ENCODE data around the gene SPTB. TPM values are rescaled to one million over a fixed set of nuclear protein-coding genes. Genes with fewer than 3 reads are reported as not detected.

Gene SPTB
- total RNA-seq, 1 experiment from 2014 or later: 2.3 TPM

- Histone ChIP-seq H2AFZ (ENCODE audit: low read length) (no peak overlapping the region), H3K9me3 (ENCODE audit: low read length) (no peaks in the 10 kb centered on the region), H3K9ac (ENCODE audit: low read length) (no peak overlapping the region), H3K27me3 (ENCODE audit: low read length) (no peaks in the 10 kb centered on the region), H3K4me3 (ENCODE audit: low read length) (no peak overlapping the region), H4K20me1 (ENCODE audit: low read length) (no peaks in the 10 kb centered on the region), H3K36me3 (ENCODE audit: low read depth, low read length) (no peaks in the 10 kb centered on the region), H3K79me2 (ENCODE audit: low read length) (no peaks in the 10 kb centered on the region), H3K9me2 (replicated peaks; ENCODE audit: low read length) (no peaks in the 10 kb centered on the region), H3K27ac (ENCODE audit: low read length) (no peak overlapping the region), H3K4me1 (ENCODE audit: insufficient read depth, low read length) (peaks cover 66% of the 10 kb centered on the region), H3K4me2 (ENCODE audit: low read length) (no peak overlapping the region), H3F3A (ENCODE audit: low read length, unreplicated experiment) (no peaks in the 10 kb centered on the region)
- ATAC-seq (no peak), DNase-seq (no peak)
- intact Hi-C loops (cut with micrococcal nuclease): loop anchor here (2.0 to 5.0 kb wide), 2 partner anchors 58 to 129 kb away; partner anchors contain the start of gene PLEKHG3
- POLR2A ChIA-PET (ENCODE audit: unreplicated experiment): interaction anchor here (0.5 kb wide), 1 partner anchor 55 kb away, joined by 3 read pairs; no protein-coding TSS in a partner anchor
- no TSS peak for BruUV-seq (replicated peaks)
- TF ChIP-seq CTCF (conservative IDR thresholded peaks at IDR 0.05; ENCODE audit: low read depth, low read length): no peak
- no peak for TF ChIP-seq EZH2 (IDR thresholded peaks at IDR 0.05; ENCODE audit: low read length, unreplicated experiment)
- no peak for TF ChIP-seq EZH2phosphoT487 (IDR thresholded peaks at IDR 0.05; ENCODE audit: borderline replicate concordance, low read length)
- CTCF ChIA-PET: interaction anchor here (0.6 to 1.5 kb wide), 2 partner anchors 37 to 38 kb away, joined by 3 to 6 read pairs; no protein-coding TSS in a partner anchor
Observed at GRCh38 chr14:64763085-64763782, 116.5 kb downstream of the SPTB start.

- H3K4me1 ChIP-seq (ENCODE audit: insufficient read depth, low read length): peaks cover 75% of the 10 kb centered on the region
- DNase-seq: peak; percentile 93
- no peaks in the 10 kb centered on the region for H3K9me3 ChIP-seq (ENCODE audit: low read length)
- peak overlapping the region; percentile 37; the same call in 1 of the 2 replicates for H3K4me3 ChIP-seq (ENCODE audit: low read length)
- intact Hi-C loops (cut with micrococcal nuclease): loop anchor here (1.0 to 5.0 kb wide), 3 partner anchors 36 to 130 kb away; partner anchors contain the start of gene PLEKHG3
- no TSS peak for BruUV-seq (replicated peaks)
- ChIA-PET POLR2A (ENCODE audit: unreplicated experiment) (interaction anchor here (0.5 to 1.2 kb wide), 3 partner anchors 55 to 222 kb away, joined by 3 to 4 read pairs (median 3); partner anchors contain the start of gene HSPA2), CTCF (interaction anchor here (0.6 to 1.5 kb wide), 12 partner anchors 10 to 222 kb away, joined by 3 to 9 read pairs (median 4); partner anchors contain the start of gene HSPA2)
- H3K27me3 ChIP-seq (ENCODE audit: low read length): no peaks in the 10 kb centered on the region
- ATAC-seq: peak; percentile 45
- H3F3A ChIP-seq (ENCODE audit: low read length, unreplicated experiment): no peaks in the 10 kb centered on the region
- H3K9ac ChIP-seq (ENCODE audit: low read length): peak overlapping the region; percentile 21
- peak overlapping the region; percentile 73 for H3K4me2 ChIP-seq (ENCODE audit: low read length)
- no peaks in the 10 kb centered on the region for H3K9me2 ChIP-seq (replicated peaks; ENCODE audit: low read length)
- H3K27ac ChIP-seq (ENCODE audit: low read length): peak overlapping the region; percentile 78
- TF ChIP-seq EZH2 (IDR thresholded peaks at IDR 0.05; ENCODE audit: low read length, unreplicated experiment) (no peak), CTCF (conservative IDR thresholded peaks at IDR 0.05; ENCODE audit: low read depth, low read length) (no peak), EZH2phosphoT487 (IDR thresholded peaks at IDR 0.05; ENCODE audit: borderline replicate concordance, low read length) (no peak)
- H2AFZ ChIP-seq (ENCODE audit: low read length): peak overlapping the region; percentile 27
- H3K36me3 ChIP-seq (ENCODE audit: low read depth, low read length): no peaks in the 10 kb centered on the region
- H3K79me2 ChIP-seq (ENCODE audit: low read length): no peaks in the 10 kb centered on the region
- no peaks in the 10 kb centered on the region for H4K20me1 ChIP-seq (ENCODE audit: low read length)
Observed at GRCh38 chr14:64762044-64763034, 117.4 kb downstream of the SPTB start.

All from PC-3 (cell line).